ENCODE data around the gene NR4A3. TPM values are rescaled to one million over a fixed set of nuclear protein-coding genes. Genes with fewer than 3 reads are reported as not detected.
A peak's percentile ranks its signal among the peaks of the same experiment; 100 is the strongest.

NR4A3 gene
- total RNA-seq, 1 donor from 2014 or later = 2.0 TPM

DNA sequence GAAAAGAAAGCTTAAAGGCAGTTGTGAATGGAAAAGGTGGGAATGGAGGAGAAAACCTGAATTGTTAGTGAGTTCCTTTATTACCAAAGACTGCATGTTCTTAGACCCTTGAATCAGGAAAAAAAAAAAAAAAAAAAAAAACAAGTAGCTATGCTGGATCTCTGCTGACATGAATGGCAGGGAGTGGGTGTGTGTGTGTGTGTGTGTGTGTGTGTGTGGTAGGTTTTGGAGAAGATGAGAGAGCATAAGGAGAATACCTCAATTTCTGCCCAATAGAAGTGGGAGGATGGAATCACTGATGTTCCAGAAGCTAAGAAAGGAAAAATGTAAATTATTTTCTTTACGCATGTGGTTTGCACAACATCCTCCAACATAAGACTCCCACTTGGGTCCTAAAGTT is 25.5 kb upstream of the NR4A3 start:
- Mint-ChIP-seq H3K27ac (no peak overlapping the region), H3K36me3 (peaks cover 10% of the 10 kb centered on the region), H3K4me3 (no peak overlapping the region), H3K27me3 (no peaks in the 10 kb centered on the region), H3K4me1 (ENCODE audit: unreplicated experiment) (no peaks in the 10 kb centered on the region), H3K9me3 (no peaks in the 10 kb centered on the region)
- DNase-seq (ENCODE audit: extremely low spot score, unreplicated experiment) = no peak
- TF ChIP-seq, protein P1, sequence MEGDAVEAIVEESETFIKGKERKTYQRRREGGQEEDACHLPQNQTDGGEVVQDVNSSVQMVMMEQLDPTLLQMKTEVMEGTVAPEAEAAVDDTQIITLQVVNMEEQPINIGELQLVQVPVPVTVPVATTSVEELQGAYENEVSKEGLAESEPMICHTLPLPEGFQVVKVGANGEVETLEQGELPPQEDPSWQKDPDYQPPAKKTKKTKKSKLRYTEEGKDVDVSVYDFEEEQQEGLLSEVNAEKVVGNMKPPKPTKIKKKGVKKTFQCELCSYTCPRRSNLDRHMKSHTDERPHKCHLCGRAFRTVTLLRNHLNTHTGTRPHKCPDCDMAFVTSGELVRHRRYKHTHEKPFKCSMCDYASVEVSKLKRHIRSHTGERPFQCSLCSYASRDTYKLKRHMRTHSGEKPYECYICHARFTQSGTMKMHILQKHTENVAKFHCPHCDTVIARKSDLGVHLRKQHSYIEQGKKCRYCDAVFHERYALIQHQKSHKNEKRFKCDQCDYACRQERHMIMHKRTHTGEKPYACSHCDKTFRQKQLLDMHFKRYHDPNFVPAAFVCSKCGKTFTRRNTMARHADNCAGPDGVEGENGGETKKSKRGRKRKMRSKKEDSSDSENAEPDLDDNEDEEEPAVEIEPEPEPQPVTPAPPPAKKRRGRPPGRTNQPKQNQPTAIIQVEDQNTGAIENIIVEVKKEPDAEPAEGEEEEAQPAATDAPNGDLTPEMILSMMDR (conservative IDR thresholded peaks at IDR 0.05) = no peak

DNA sequence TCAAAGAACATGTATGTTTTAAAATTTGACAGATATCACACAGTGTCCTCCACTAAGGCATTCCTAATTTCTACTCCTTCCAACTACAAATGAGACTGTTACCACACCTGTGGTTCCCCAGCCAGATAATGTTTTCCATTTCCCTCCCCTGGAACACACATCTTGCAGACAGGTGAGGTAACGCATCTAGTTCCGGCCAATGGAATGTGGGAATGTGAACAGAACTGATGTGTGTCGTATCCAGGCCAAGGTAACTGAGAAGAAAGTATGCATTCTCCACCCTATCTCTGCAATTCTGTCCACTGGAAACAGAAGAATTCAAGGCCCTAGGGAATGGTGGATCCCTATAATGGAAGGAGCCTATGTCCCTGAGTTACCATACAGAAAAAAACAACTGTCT is 19.9 kb upstream of the NR4A3 start:
- TF ChIP-seq, protein P1 (conservative IDR thresholded peaks at IDR 0.05) = no peak
- no peaks in the 10 kb centered on the region for H3K4me1 Mint-ChIP-seq (ENCODE audit: unreplicated experiment)
- no peak overlapping the region for H3K27ac Mint-ChIP-seq
- H3K4me3 Mint-ChIP-seq = no peak overlapping the region
- H3K9me3 Mint-ChIP-seq = no peaks in the 10 kb centered on the region
- no peaks in the 10 kb centered on the region for H3K27me3 Mint-ChIP-seq
- peaks cover 28% of the 10 kb centered on the region for H3K36me3 Mint-ChIP-seq
- no peak for DNase-seq (ENCODE audit: extremely low spot score, unreplicated experiment)

DNA sequence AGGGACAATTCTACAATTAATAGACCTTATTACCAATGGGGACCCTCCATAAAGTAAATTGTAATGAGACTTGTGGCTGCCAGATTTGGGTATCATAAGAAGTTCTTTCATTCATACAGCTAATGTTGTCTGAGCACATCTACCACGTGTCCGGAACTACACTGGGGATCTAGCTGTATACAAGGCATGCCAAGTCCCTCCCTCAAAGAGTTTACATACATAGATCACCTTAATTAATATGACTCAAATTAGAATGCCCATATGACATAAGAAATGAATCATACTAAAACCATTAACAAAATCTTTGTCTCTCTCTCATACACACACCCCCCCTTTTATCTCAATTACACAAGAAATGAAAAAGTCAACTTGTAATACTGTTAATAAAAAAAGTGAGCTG is 18.0 kb upstream of the NR4A3 start:
- no peaks in the 10 kb centered on the region for H3K9me3 Mint-ChIP-seq
- no peaks in the 10 kb centered on the region for H3K27me3 Mint-ChIP-seq
- peaks cover 4% of the 10 kb centered on the region for H3K4me1 Mint-ChIP-seq (ENCODE audit: unreplicated experiment)

DNA sequence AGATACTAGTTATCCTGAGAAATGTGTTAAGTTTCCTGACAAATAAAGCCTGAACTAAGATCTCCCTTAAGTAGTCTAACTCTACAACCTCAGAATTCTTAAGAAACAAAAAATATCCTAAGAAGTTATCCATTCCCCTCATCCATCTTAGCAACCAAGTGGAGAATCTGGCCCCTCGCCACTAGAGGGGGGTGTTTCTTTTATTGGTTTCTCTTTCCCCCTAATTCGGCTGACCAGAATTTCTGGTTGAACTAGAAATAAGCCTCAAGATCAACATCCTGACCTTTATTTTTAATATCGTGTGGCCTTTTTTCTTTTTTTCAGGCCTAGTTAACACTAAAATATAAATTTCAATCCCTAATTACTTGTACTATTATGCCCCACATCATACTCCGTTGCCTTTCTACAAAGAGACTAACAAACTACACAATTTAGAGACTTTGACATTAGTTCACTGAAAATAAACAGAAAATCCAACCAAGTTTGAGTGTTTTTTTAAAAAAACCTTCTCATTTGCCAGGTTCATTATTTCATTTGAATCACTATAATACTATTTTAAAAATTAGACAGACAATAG is 14.3 kb upstream of the NR4A3 start:
- H3K27ac Mint-ChIP-seq = peak overlapping the region; percentile 32
- H3K4me3 Mint-ChIP-seq = no peak overlapping the region
- H3K4me1 Mint-ChIP-seq (ENCODE audit: unreplicated experiment) = peaks cover 4% of the 10 kb centered on the region
- H3K27me3 Mint-ChIP-seq = no peaks in the 10 kb centered on the region
- H3K9me3 Mint-ChIP-seq = no peaks in the 10 kb centered on the region
- peaks cover 21% of the 10 kb centered on the region for H3K36me3 Mint-ChIP-seq
- DNase-seq (ENCODE audit: extremely low spot score, unreplicated experiment) = no peak
- TF ChIP-seq, protein P1 (conservative IDR thresholded peaks at IDR 0.05) = peak; percentile 90

More for the DNA sequence above, 18.0 kb upstream of the NR4A3 start:
- Mint-ChIP-seq H3K36me3 (peaks cover 36% of the 10 kb centered on the region), H3K27ac (no peak overlapping the region), H3K4me3 (no peak overlapping the region)
- no peak for DNase-seq (ENCODE audit: extremely low spot score, unreplicated experiment)
- TF ChIP-seq, protein P1 (conservative IDR thresholded peaks at IDR 0.05) = no peak

DNA sequence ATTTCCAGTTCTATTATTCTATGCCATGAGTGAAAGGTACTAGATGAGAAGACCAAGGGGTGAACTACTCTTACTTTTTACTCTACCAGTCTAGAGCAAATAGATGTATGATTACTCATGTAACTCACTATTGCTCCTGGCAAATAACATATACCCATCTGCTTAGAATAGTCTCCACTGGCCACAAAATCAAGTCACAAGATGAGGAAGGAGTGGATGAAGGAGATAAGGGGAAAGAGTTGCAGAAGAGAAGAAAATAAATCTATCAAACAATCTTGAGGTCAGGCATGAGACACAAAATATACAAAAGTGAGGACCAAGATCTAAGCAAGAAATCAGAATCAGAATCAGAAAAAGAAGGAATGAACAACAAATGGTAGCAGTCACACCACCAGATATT is 13.7 kb upstream of the NR4A3 start:
- H3K4me3 Mint-ChIP-seq = no peak overlapping the region
- no peaks in the 10 kb centered on the region for H3K27me3 Mint-ChIP-seq
- peaks cover 21% of the 10 kb centered on the region for H3K36me3 Mint-ChIP-seq
- no peak overlapping the region for H3K27ac Mint-ChIP-seq
- no peak for DNase-seq (ENCODE audit: extremely low spot score, unreplicated experiment)
- TF ChIP-seq, protein P1 (conservative IDR thresholded peaks at IDR 0.05) = no peak
- no peaks in the 10 kb centered on the region for H3K9me3 Mint-ChIP-seq
- peaks cover 4% of the 10 kb centered on the region for H3K4me1 Mint-ChIP-seq (ENCODE audit: unreplicated experiment)

DNA sequence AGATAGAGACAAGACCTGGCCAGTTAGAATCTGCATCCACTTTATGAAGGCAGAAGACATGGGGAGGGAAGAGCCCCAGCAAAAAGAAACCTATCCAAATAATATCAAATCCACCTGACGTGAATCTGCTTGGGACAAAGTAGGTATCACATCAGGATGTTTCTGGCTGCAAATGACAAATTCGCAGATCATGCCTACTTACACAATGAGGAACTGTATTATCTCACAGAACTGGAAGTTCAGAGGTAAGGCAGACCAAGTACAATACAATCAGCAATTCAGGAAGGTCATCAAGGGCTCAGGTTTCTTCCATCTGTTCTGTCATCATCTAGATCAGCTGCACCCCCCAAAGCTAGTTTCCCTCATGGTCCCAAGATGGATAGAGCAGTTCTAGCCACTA is 13.2 kb upstream of the NR4A3 start:
- peaks cover 4% of the 10 kb centered on the region for H3K4me1 Mint-ChIP-seq (ENCODE audit: unreplicated experiment)
- H3K27ac Mint-ChIP-seq = no peak overlapping the region
- DNase-seq (ENCODE audit: extremely low spot score, unreplicated experiment) = no peak
- TF ChIP-seq, protein P1 (conservative IDR thresholded peaks at IDR 0.05) = no peak
- H3K27me3 Mint-ChIP-seq = no peaks in the 10 kb centered on the region
- no peak overlapping the region for H3K4me3 Mint-ChIP-seq
- H3K36me3 Mint-ChIP-seq = peaks cover 21% of the 10 kb centered on the region
- no peaks in the 10 kb centered on the region for H3K9me3 Mint-ChIP-seq

Measured in type B pancreatic cell (in vitro differentiated cells).